NT2/D1 (cell line): ENCODE data around the gene PCYT1B.
"Not testable (repeated sequence)": the region's sequence is repeated elsewhere in the genome, so short reads cannot be mapped to it uniquely, and the experiment has no call there.

Experiments used
- SUZ12 ChIP-seq: IDR thresholded peaks from 2 replicates; pipeline ENCODE4 v1.6.1; 2011; ENCODE audit not compliant: insufficient read length, insufficient read depth; ENCODE audit errors: extremely low read depth
- YY1 ChIP-seq: IDR thresholded peaks from 2 replicates; pipeline ENCODE4 v1.6.1; 2011; ENCODE audit not compliant: insufficient read length, insufficient read depth
- ZNF274 ChIP-seq: IDR thresholded peaks from 2 replicates; pipeline ENCODE4 v1.6.1; 2011; ENCODE audit warnings: mild to moderate bottlenecking, low read depth, low read length

DNA sequence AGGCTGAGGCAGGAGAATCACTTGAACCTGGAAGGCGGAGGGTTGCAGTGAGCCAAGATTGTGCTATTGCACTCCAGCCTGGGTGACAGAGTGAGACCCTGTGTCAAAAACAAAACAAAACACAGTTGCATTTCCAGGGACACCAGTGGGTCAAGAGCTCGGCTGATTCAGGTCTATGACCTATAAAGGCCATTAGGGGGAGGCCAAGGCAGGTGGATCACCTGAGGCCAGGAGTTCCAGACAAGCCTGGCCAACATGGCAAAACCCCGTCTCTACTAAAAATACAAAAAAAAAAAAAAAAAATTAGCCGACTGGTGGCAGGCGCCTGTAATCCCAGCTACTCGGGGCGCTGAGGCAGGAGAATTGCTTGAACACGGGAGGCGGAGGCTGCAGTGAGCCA lies 8.5 kb upstream of the PCYT1B start:
- TF ChIP-seq ZNF274, SUZ12, YY1: not testable (repeated sequence)
